IMR-90 (cell line): Measurements from ENCODE around the gene BMP5. TPM values are rescaled to one million over a fixed set of nuclear protein-coding genes. Genes with fewer than 3 reads are reported as not detected.

ENCODE experiments used
- ATAC-seq: fragments of 200-7000 bp; cut with Tn5 transposase; 2 replicates; pipeline ENCODE4 v1.9.1; 2020; ENCODE audit warnings: low read depth, mild to moderate bottlenecking, moderate library complexity
- BruUV-seq: library from RNA; stranded (reverse); fragments of 400-500 nt; replicated peaks from 2 replicates; lab custom pipeline; 2021; lab: Mats Ljungman, UMichigan
- CTCF ChIA-PET: fragments of 300-600 bp; formaldehyde crosslinking; extraction: SDS; loops from one replicate; lab custom pipeline; 2021; ENCODE audit warnings: antibody characterized with exemption; lab: Yijun Ruan, JAX
- POLR2A ChIA-PET: fragments of 300-600 bp; sonication (Branson Sonifier 250); formaldehyde crosslinking; loops from one replicate; lab custom pipeline; 2022; ENCODE audit warnings: antibody characterized with exemption; ENCODE audit not compliant: unreplicated experiment; lab: Charles Lee
- DNase-seq: peaks from one replicate; pipeline ENCODE4 v3.0.0; 2013
- H2AFZ ChIP-seq: replicated peaks from 2 replicates; pipeline ENCODE3; 2013; ENCODE audit warnings: low read length, mild to moderate bottlenecking; ENCODE audit not compliant: poor library complexity
- H2AK5ac ChIP-seq: 2 replicates; pipeline ENCODE4 v1.6.1; 2013; ENCODE audit warnings: low read depth, low read length, inconsistent platforms
- H2AK9ac ChIP-seq: replicated peaks from 2 replicates; pipeline ENCODE3; 2013; ENCODE audit warnings: mild to moderate bottlenecking, low read depth, low read length, moderate library complexity; ENCODE audit not compliant: poor library complexity
- H2BK120ac ChIP-seq: 2 replicates; pipeline ENCODE4 v1.6.1; 2013; ENCODE audit warnings: low read depth, low read length, inconsistent platforms
- H2BK15ac ChIP-seq: 3 replicates; pipeline ENCODE4 v1.6.1; 2013; ENCODE audit warnings: low read depth, low read length, inconsistent platforms
- H2BK20ac ChIP-seq: 2 replicates; pipeline ENCODE4 v1.6.1; 2013; ENCODE audit warnings: low read depth, mild to moderate bottlenecking, inconsistent platforms, low read length, moderate library complexity
- H2BK5ac ChIP-seq: 2 replicates; pipeline ENCODE4 v1.6.1; 2013; ENCODE audit warnings: mild to moderate bottlenecking, low read depth, low read length, inconsistent platforms; ENCODE audit not compliant: poor library complexity, severe bottlenecking
- H3K14ac ChIP-seq: replicated peaks from 2 replicates; pipeline ENCODE4 v1.6.1; 2013; ENCODE audit warnings: low read depth, low read length, inconsistent platforms
- H3K18ac ChIP-seq: 2 replicates; pipeline ENCODE4 v1.6.1; 2013; ENCODE audit warnings: low read depth, low read length, control low read depth
- H3K23ac ChIP-seq: 2 replicates; pipeline ENCODE4 v1.6.1; 2013; ENCODE audit warnings: low read depth, low read length, inconsistent platforms
- H3K27ac ChIP-seq: 2 replicates; pipeline ENCODE4 v1.5.1; 2013; ENCODE audit warnings: mild to moderate bottlenecking, control low read depth, low read length; ENCODE audit not compliant: insufficient read depth
- H3K27me3 ChIP-seq: 2 replicates; pipeline ENCODE4 v1.6.1; 2013; ENCODE audit warnings: low read length; ENCODE audit not compliant: control insufficient read depth, insufficient read depth
- H3K36me3 ChIP-seq: 2 replicates; pipeline ENCODE4 v1.6.1; 2013; ENCODE audit warnings: low read length, mixed read lengths; ENCODE audit not compliant: control insufficient read depth, insufficient read depth
- H3K4ac ChIP-seq: 2 replicates; pipeline ENCODE4 v1.6.1; 2013; ENCODE audit warnings: low read depth, low read length, inconsistent platforms
- H3K4me1 ChIP-seq: 2 replicates; pipeline ENCODE4 v1.6.1; 2013; ENCODE audit warnings: low read length, mixed read lengths; ENCODE audit not compliant: control insufficient read depth, insufficient read depth
- H3K4me2 ChIP-seq: 2 replicates; pipeline ENCODE4 v1.6.1; 2013; ENCODE audit warnings: low read depth, mild to moderate bottlenecking, control low read depth, low read length, moderate library complexity
- H3K4me3 ChIP-seq: 2 replicates; pipeline ENCODE4 v1.5.1; 2013; ENCODE audit warnings: low read depth, mild to moderate bottlenecking, control low read depth, low read length, moderate library complexity; ENCODE audit not compliant: insufficient read depth
- H3K56ac ChIP-seq: 2 replicates; pipeline ENCODE4 v1.6.1; 2013; ENCODE audit warnings: low read length, inconsistent platforms; ENCODE audit not compliant: insufficient read depth; ENCODE audit errors: extremely low read depth
- H3K79me1 ChIP-seq, 2 experiments: 2 replicates each; pipeline ENCODE4 v1.6.1; 2013; ENCODE audit warnings: low read length in 2 of 2, inconsistent platforms in 1 of 2, low read depth in 1 of 2
- H3K9ac ChIP-seq: 2 replicates; pipeline ENCODE4 v1.6.1; 2013; ENCODE audit warnings: low read depth, low read length, control low read depth
- H3K9me1 ChIP-seq: 2 replicates; pipeline ENCODE4 v1.6.1; 2013; ENCODE audit warnings: low read length, inconsistent platforms; ENCODE audit not compliant: insufficient read depth
- H3K9me3 ChIP-seq: 2 replicates; pipeline ENCODE4 v1.6.1; 2013; ENCODE audit warnings: low read length; ENCODE audit not compliant: control insufficient read depth, insufficient read depth
- H4K20me1 ChIP-seq: 2 replicates; pipeline ENCODE4 v1.6.1; 2013; ENCODE audit warnings: low read length, inconsistent platforms; ENCODE audit not compliant: insufficient read depth
- H4K5ac ChIP-seq: 2 replicates; pipeline ENCODE4 v1.6.1; 2013; ENCODE audit warnings: mild to moderate bottlenecking, low read depth, low read length, control low read depth
- H4K8ac ChIP-seq, 2 experiments: 2 replicates each; pipeline ENCODE4 v1.6.1; 2013; ENCODE audit warnings: low read depth in 2 of 2, low read length in 2 of 2, control low read depth in 1 of 2, inconsistent platforms in 1 of 2
- H4K91ac ChIP-seq: 2 replicates; pipeline ENCODE4 v1.6.1; 2013; ENCODE audit warnings: low read depth, low read length, inconsistent platforms; ENCODE audit not compliant: insufficient read depth
- BHLHE40 ChIP-seq: fragments of 150-350 bp; IDR thresholded peaks from 2 replicates; pipeline ENCODE4 v1.6.1; 2016; ENCODE audit warnings: mild to moderate bottlenecking, low read depth, low read length
- FOS ChIP-seq: fragments of 150-350 bp; IDR thresholded peaks from 2 replicates; pipeline ENCODE4 v1.6.1; 2016; ENCODE audit warnings: low read depth, low read length
- MAFK ChIP-seq: IDR thresholded peaks from 2 replicates; pipeline ENCODE4 v1.6.1; 2012; ENCODE audit warnings: low read depth, low read length, improper control_type of control experiment
- MAZ ChIP-seq: IDR thresholded peaks from 2 replicates; pipeline ENCODE4 v1.6.1; 2012; ENCODE audit warnings: low read depth, mild to moderate bottlenecking, low read length, improper control_type of control experiment, moderate library complexity, borderline replicate concordance
- RAD21 ChIP-seq: IDR thresholded peaks from 2 replicates; pipeline ENCODE4 v1.6.1; 2012; ENCODE audit warnings: low read length, improper control_type of control experiment
- RFX5 ChIP-seq: IDR thresholded peaks from 2 replicates; pipeline ENCODE4 v1.8.0; 2012; ENCODE audit warnings: low read depth, mild to moderate bottlenecking, low read length, moderate library complexity
- SMC3 ChIP-seq: fragments of 150-350 bp; IDR thresholded peaks from 2 replicates; pipeline ENCODE4 v1.6.1; 2016; ENCODE audit warnings: low read depth, mild to moderate bottlenecking, antibody characterized with exemption, low read length, moderate library complexity
- USF2 ChIP-seq: fragments of 150-350 bp; IDR thresholded peaks from 2 replicates; pipeline ENCODE4 v1.6.1; 2017; ENCODE audit warnings: mild to moderate bottlenecking, antibody characterized with exemption, low read length, low read depth
- WGBS, 2 experiments: methylation state at CpG; one replicate each; pipeline versions ENCODE4 v1.1.5 to v1.1.7; 2013; ENCODE audit warnings: missing lambda C conversion rate in 2 of 2; ENCODE audit not compliant: insufficient read length in 1 of 2; ENCODE audit errors: extremely low coverage in 2 of 2; 5-methylcytosine and 5-hydroxymethylcytosine counted together
- dilution Hi-C: fragments of 300-500 bp; cut with HindIII; formaldehyde crosslinking; loops from one replicate; pipeline ENCODE4 v1.14.3; 2018; ENCODE audit warnings: low sequenced_read_pairs; ENCODE audit not compliant: unreplicated experiment
- in situ Hi-C: fragments of 300-500 bp; cut with MboI; formaldehyde crosslinking; loops from 3 replicates; pipeline ENCODE4 v1.14.3; 2019; ENCODE audit warnings: low sequenced_read_pairs, inconsistent platforms, mixed read lengths
- intact Hi-C: fragments of 100-400 bp; cut with micrococcal nuclease; formaldehyde crosslinking; loops from 2 replicates; pipeline ENCODE4 v1.10.0; 2022
- polyA plus RNA-seq, 3 experiments: library from polyadenylated mRNA; depleted of rRNA; stranded (reverse); fragments of >200 nt; gene quantifications; 2 replicates each; pipeline ENCODE4 v1.2.3, GENCODE V29; 2012; ENCODE audit warnings: low replicate concordance in 1 of 3
- total RNA-seq: library from RNA; depleted of rRNA; stranded (reverse); fragments of >200 nt; gene quantifications from 2 replicates; pipeline ENCODE4 v1.2.3, GENCODE V29; 2012

Gene BMP5
- total and polyA plus RNA-seq, 2 of the 4 experiments (the other 2 are of a cell fraction): under 0.01 to 0.02 TPM

- TF ChIP-seq MAFK (no peak), BHLHE40 (no peak), RFX5 (no peak)
These were observed 9.3 kb downstream of the BMP5 start (continued) for GRCh38 chr6:55866128-55866527.

- H2BK20ac ChIP-seq: no peak overlapping the region
- H2AFZ ChIP-seq: no peak overlapping the region
- ATAC-seq (peak; percentile 73), DNase-seq (peak; percentile 35)
- in situ Hi-C loops: no loop called here
- H2BK120ac ChIP-seq: no peak overlapping the region
- WGBS, 2 experiments: no CpG with 5 or more reads among the region's 7 CpGs
- CTCF ChIA-PET: no interaction called here
- no peak overlapping the region for H3K9ac ChIP-seq
- H3K56ac ChIP-seq: 0 out of 2 replicates have a peak overlapping the region, but pooled peaks have one; percentile 28
- H3K18ac ChIP-seq: no peak overlapping the region
- TF ChIP-seq FOS (no peak), MAFK (no peak), MAZ (no peak), SMC3 (no peak), RAD21 (no peak), USF2 (no peak)
- no peaks in the 10 kb centered on the region for H3K9me1 ChIP-seq
- no peaks in the 10 kb centered on the region for H3K36me3 ChIP-seq
- no peaks in the 10 kb centered on the region; the same call in 1 of the 2 replicates for H3K4me1 ChIP-seq
- no peaks in the 10 kb centered on the region for H4K20me1 ChIP-seq
- H3K9me3 ChIP-seq: no peaks in the 10 kb centered on the region
- no peak overlapping the region for H3K14ac ChIP-seq
- no peak overlapping the region for H3K27ac ChIP-seq
- no TSS peak for BruUV-seq
- POLR2A ChIA-PET: interaction anchor here (0.7 kb wide), 1 partner anchor 1009 kb away, joined by 3 read pairs; no protein-coding TSS in a partner anchor
- no peak overlapping the region for H2AK5ac ChIP-seq
- no peak overlapping the region for H4K5ac ChIP-seq
- dilution Hi-C loops: no loop called here
- peak overlapping the region; percentile 35 for H2BK5ac ChIP-seq
- H4K91ac ChIP-seq: no peak overlapping the region; the same call in 1 of the 2 replicates
- H3K4me2 ChIP-seq: peak overlapping the region; percentile 59; the same call in 1 of the 2 replicates
- no peak overlapping the region for H4K8ac ChIP-seq
- no peak overlapping the region; the same call in 1 of the 2 replicates for H3K23ac ChIP-seq
- intact Hi-C loops: no loop called here
- H2BK15ac ChIP-seq: no peak overlapping the region
- H3K27me3 ChIP-seq: no peaks in the 10 kb centered on the region
- H3K4me3 ChIP-seq: no peak overlapping the region
- no peaks in the 10 kb centered on the region for H3K79me1 ChIP-seq
- no peak overlapping the region for H2AK9ac ChIP-seq
- no peak overlapping the region for H3K4ac ChIP-seq
These were observed 22.1 kb downstream of the BMP5 start for GRCh38 chr6:55853008-55854001.
